ENCODE measurements around the gene TGFBR3.

DNA sequence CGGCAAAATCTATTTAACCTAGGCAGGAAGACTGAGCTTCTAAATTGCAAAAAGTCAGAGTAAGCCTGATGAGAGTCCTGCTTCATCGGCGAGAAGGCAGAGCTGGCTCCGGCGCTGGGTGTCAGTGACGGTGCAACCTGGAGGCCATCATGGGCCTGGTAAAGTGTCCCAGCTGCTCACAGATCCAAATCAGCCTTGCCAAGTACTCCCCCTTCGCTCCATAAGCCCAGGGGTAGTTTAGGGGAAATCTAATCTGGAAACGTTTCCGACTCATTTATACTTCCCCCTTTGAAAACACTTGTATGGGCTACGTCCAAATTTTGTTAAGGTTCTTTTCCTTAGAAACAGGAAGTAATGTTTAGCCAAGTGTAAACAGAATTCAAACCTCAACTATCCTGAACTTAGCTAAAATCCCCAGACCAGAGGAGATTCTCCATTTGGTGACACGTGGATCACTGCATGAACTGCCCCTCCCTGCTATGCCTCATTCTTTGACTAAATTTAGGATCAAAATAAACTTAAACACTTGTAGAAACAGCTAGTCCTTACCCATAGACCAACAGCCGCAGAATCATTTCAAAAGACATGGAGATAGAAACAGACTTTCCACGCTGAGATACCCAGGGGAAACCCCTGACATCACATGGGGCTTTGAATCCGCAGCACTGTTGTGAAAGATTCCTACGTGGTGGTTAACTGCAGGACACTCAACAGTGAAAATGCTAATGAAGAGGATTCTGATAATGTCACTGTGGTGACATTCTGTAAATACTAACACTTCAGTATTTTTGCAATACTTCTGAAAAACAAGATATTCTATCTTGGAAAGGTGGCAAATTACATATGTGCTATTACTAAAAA, 172.7 kb downstream of the TGFBR3 start:
- TF ChIP-seq, protein P1, sequence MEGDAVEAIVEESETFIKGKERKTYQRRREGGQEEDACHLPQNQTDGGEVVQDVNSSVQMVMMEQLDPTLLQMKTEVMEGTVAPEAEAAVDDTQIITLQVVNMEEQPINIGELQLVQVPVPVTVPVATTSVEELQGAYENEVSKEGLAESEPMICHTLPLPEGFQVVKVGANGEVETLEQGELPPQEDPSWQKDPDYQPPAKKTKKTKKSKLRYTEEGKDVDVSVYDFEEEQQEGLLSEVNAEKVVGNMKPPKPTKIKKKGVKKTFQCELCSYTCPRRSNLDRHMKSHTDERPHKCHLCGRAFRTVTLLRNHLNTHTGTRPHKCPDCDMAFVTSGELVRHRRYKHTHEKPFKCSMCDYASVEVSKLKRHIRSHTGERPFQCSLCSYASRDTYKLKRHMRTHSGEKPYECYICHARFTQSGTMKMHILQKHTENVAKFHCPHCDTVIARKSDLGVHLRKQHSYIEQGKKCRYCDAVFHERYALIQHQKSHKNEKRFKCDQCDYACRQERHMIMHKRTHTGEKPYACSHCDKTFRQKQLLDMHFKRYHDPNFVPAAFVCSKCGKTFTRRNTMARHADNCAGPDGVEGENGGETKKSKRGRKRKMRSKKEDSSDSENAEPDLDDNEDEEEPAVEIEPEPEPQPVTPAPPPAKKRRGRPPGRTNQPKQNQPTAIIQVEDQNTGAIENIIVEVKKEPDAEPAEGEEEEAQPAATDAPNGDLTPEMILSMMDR (IDR thresholded peaks at IDR 0.05), result no peak
- TF ChIP-seq POLR2AphosphoS5 (IDR thresholded peaks at IDR 0.05; ENCODE audit: low read depth, low read length) (no peak), SIN3A (IDR thresholded peaks at IDR 0.05; ENCODE audit: borderline replicate concordance, insufficient read depth, low read depth, low read length) (no peak)

All from Panc1 (cell line).